Measurements from ENCODE around the gene EEF2K.

Gene EEF2K

DNA sequence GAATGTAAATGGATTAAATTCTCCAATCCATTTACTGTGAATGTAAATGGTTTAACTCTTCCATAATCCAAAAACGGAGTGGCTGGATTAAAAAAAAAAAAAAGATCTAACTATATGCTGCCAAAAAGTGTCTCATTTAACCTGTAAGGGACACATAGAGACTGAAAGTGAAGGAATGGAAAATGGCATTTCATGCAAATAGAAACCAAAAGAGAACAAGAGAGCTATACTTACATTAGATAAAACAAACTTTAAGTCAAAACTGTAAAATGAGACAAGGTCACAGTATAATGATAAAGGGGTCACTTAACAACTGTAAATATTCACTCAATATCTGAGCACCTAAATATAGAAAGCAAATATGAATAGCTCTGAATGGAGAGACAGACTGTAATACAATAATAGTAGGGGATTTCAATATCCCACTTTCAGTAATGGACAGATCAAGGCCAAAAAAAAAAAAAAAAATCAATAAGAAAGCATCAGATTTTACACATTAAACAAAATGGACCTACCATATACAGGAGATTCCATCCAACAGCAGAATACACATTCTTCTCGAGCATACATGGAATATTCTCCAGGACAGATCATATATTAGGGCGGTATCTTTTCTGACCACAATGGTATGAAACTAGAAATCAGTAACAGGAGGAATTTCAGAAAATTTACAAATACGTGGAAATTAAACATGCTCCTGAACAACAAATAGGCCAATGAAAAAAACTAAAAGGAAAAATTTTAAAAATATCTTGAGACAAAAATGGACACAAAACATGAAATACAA, 132.0 kb downstream of the EEF2K start:
- Histone ChIP-seq H3K4me1 (no peaks in the 10 kb centered on the region), H3K79me2 (peaks cover 4% of the 10 kb centered on the region), H2AFZ (no peak overlapping the region), H3K27ac (no peak overlapping the region), H3K9me3 (ENCODE audit: control insufficient read depth, low read length) (no peaks in the 10 kb centered on the region), H3K4me2 (ENCODE audit: low read length) (no peak overlapping the region), H3K9ac (no peak overlapping the region), H3K4me3 (ENCODE audit: low read depth, low read length) (no peak overlapping the region), H3K27me3 (ENCODE audit: control insufficient read depth, insufficient read depth, low read length) (no peaks in the 10 kb centered on the region), H3K36me3 (ENCODE audit: control insufficient read depth, insufficient read depth, low read length) (no peaks in the 10 kb centered on the region)
- TF ChIP-seq, protein P1, sequence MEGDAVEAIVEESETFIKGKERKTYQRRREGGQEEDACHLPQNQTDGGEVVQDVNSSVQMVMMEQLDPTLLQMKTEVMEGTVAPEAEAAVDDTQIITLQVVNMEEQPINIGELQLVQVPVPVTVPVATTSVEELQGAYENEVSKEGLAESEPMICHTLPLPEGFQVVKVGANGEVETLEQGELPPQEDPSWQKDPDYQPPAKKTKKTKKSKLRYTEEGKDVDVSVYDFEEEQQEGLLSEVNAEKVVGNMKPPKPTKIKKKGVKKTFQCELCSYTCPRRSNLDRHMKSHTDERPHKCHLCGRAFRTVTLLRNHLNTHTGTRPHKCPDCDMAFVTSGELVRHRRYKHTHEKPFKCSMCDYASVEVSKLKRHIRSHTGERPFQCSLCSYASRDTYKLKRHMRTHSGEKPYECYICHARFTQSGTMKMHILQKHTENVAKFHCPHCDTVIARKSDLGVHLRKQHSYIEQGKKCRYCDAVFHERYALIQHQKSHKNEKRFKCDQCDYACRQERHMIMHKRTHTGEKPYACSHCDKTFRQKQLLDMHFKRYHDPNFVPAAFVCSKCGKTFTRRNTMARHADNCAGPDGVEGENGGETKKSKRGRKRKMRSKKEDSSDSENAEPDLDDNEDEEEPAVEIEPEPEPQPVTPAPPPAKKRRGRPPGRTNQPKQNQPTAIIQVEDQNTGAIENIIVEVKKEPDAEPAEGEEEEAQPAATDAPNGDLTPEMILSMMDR (IDR thresholded peaks at IDR 0.05): no peak
